Osteocyte (in vitro differentiated cells): ENCODE data around the gene NOL3. TPM values are rescaled to one million over a fixed set of nuclear protein-coding genes. Genes with fewer than 3 reads are reported as not detected.

Source experiments
- DNase-seq: peaks from one replicate; pipeline ENCODE4 v3.0.0; 2021; ENCODE audit warnings: mixed read lengths; ENCODE audit not compliant: unreplicated experiment; ENCODE audit errors: extremely low spot score
- H3K27ac Mint-ChIP-seq: one replicate; pipeline ENCODE4 v1.8.0; 2021; ENCODE audit warnings: mild to moderate bottlenecking, mixed read lengths; ENCODE audit not compliant: unreplicated experiment
- H3K27me3 Mint-ChIP-seq: one replicate; pipeline ENCODE4 v1.8.0; 2021; ENCODE audit warnings: mixed read lengths; ENCODE audit not compliant: unreplicated experiment
- H3K36me3 Mint-ChIP-seq: one replicate; pipeline ENCODE4 v1.8.0; 2021; ENCODE audit warnings: mixed read lengths; ENCODE audit not compliant: unreplicated experiment
- H3K4me1 Mint-ChIP-seq: one replicate; pipeline ENCODE4 v1.8.0; 2021; ENCODE audit warnings: mixed read lengths; ENCODE audit not compliant: unreplicated experiment
- H3K4me3 Mint-ChIP-seq: one replicate; pipeline ENCODE4 v1.8.0; 2021; ENCODE audit warnings: mild to moderate bottlenecking, moderate library complexity, mixed read lengths; ENCODE audit not compliant: unreplicated experiment
- H3K9me3 Mint-ChIP-seq: one replicate; pipeline ENCODE4 v1.8.0; 2021; ENCODE audit warnings: mixed read lengths; ENCODE audit not compliant: unreplicated experiment
- CTCF ChIP-seq: fragments of 200-600 bp; sonication (generic); IDR thresholded peaks from 2 replicates; pipeline ENCODE4 v1.5.0; 2021; ENCODE audit warnings: antibody characterized with exemption, mild to moderate bottlenecking, moderate library complexity
- total RNA-seq: library from RNA; stranded (reverse); gene quantifications from 2 replicates; pipeline ENCODE4 v1.2.1, GENCODE V29; 2021

The NOL3 gene
- total RNA-seq, 1 donor from 2014 or later, result 22.8 TPM

GRCh38 chr16:67157892-67158635 is 12.3 kb upstream of the NOL3 start:
- Mint-ChIP-seq H3K4me1 (peaks cover 30% of the 10 kb centered on the region), H3K4me3 (peak overlapping the region; percentile 85), H3K27ac (no peak overlapping the region), H3K36me3 (peaks cover 2% of the 10 kb centered on the region), H3K9me3 (no peaks in the 10 kb centered on the region), H3K27me3 (peaks cover 26% of the 10 kb centered on the region)
- TF ChIP-seq CTCF, result no peak
- DNase-seq, result no peak

- no peak overlapping the region for H3K27ac Mint-ChIP-seq
- TF ChIP-seq CTCF, result no peak
- H3K9me3 Mint-ChIP-seq, result no peaks in the 10 kb centered on the region
- H3K4me1 Mint-ChIP-seq, result peaks cover 32% of the 10 kb centered on the region
- no peak for DNase-seq
- H3K36me3 Mint-ChIP-seq, result peaks cover 2% of the 10 kb centered on the region
- H3K4me3 Mint-ChIP-seq, result peak overlapping the region; percentile 85
- H3K27me3 Mint-ChIP-seq, result peaks cover 27% of the 10 kb centered on the region
Measured at GRCh38 chr16:67158637-67159600, 11.4 kb upstream of the NOL3 start.

- no peak for TF ChIP-seq CTCF
- no peak overlapping the region for H3K27ac Mint-ChIP-seq
Measured at GRCh38 chr16:67161595-67162058, 8.7 kb upstream of the NOL3 start.

GRCh38 chr16:67162506-67163163 is 7.7 kb upstream of the NOL3 start:
- Mint-ChIP-seq H3K27me3 (peaks cover 29% of the 10 kb centered on the region), H3K27ac (no peak overlapping the region), H3K4me3 (peak overlapping the region; percentile 54), H3K9me3 (no peaks in the 10 kb centered on the region), H3K4me1 (peaks cover 39% of the 10 kb centered on the region), H3K36me3 (peaks cover 2% of the 10 kb centered on the region)
- TF ChIP-seq CTCF, result no peak
- no peak for DNase-seq

More at GRCh38 chr16:67161595-67162058, 8.7 kb upstream of the NOL3 start:
- Mint-ChIP-seq H3K36me3 (peaks cover 2% of the 10 kb centered on the region), H3K9me3 (no peaks in the 10 kb centered on the region), H3K4me1 (peaks cover 39% of the 10 kb centered on the region), H3K4me3 (peak overlapping the region; percentile 54), H3K27me3 (peaks cover 29% of the 10 kb centered on the region)
- no peak for DNase-seq
